ENCODE measurements around the gene BNIP3. TPM values are rescaled to one million over a fixed set of nuclear protein-coding genes. Genes with fewer than 3 reads are reported as not detected.
"Not testable (repeated sequence)": the region's sequence is repeated elsewhere in the genome, so short reads cannot be mapped to it uniquely, and the experiment has no call there.

Gene BNIP3
- total RNA-seq, 1 donor from 2014 or later = 38.9 TPM

DNA sequence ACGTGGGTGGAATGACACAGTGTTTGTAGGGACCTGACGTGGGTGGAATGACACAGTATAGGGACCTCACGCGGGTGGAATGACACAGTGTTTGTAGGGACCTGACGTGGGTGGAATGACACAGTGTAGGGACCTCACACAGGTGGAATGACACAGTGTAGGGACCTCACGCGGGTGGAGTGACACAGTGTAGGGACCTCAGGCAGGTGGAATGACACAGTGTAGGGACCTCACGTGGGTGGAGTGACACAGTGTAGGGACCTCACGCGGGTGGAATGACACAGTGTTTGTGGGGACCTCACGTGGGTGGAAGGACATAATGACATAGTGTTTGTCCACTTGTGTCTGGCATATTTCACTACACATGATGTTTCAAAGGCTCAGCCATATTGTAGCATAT is 61.6 kb downstream of the BNIP3 start:
- no peaks in the 10 kb centered on the region for H3K4me1 ChIP-seq
- H3K36me3 ChIP-seq = no peaks in the 10 kb centered on the region
- H3K27me3 ChIP-seq (ENCODE audit: low read depth) = no peaks in the 10 kb centered on the region
- peaks cover 4% of the 10 kb centered on the region for H3K9me3 ChIP-seq
- no peak for DNase-seq
- TF ChIP-seq, protein P1, sequence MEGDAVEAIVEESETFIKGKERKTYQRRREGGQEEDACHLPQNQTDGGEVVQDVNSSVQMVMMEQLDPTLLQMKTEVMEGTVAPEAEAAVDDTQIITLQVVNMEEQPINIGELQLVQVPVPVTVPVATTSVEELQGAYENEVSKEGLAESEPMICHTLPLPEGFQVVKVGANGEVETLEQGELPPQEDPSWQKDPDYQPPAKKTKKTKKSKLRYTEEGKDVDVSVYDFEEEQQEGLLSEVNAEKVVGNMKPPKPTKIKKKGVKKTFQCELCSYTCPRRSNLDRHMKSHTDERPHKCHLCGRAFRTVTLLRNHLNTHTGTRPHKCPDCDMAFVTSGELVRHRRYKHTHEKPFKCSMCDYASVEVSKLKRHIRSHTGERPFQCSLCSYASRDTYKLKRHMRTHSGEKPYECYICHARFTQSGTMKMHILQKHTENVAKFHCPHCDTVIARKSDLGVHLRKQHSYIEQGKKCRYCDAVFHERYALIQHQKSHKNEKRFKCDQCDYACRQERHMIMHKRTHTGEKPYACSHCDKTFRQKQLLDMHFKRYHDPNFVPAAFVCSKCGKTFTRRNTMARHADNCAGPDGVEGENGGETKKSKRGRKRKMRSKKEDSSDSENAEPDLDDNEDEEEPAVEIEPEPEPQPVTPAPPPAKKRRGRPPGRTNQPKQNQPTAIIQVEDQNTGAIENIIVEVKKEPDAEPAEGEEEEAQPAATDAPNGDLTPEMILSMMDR (IDR thresholded peaks at IDR 0.05) = no peak
- H3K4me3 ChIP-seq = no peak overlapping the region
- H3K27ac ChIP-seq = no peak overlapping the region
- ATAC-seq = no peak
- intact Hi-C loops (cut with DNase I) = no loop called here

GRCh38 chr10:131919461-131919860 is 62.3 kb downstream of the BNIP3 start:
- H3K4me3 ChIP-seq; H3K9me3 ChIP-seq; H3K4me1 ChIP-seq; H3K36me3 ChIP-seq; DNase-seq; intact Hi-C loops (cut with DNase I); ATAC-seq; H3K27ac ChIP-seq; H3K27me3 ChIP-seq (ENCODE audit: low read depth): not testable (repeated sequence)

Other genes with a start within 250 kb of the BNIP3 start
- 30.0 TPM for gene PPP2R2D, start 80.9 kb downstream of the BNIP3 start, total RNA-seq
- gene JAKMIP3, start 84.0 kb upstream of the BNIP3 start, total RNA-seq = 0.18 TPM
- 2.1 TPM for gene DPYSL4, start 205.0 kb upstream of the BNIP3 start, total RNA-seq